Left lung (tissue), 10 donors: ENCODE results near the gene BLTP2. TPM values are rescaled to one million over a fixed set of nuclear protein-coding genes. Genes with fewer than 3 reads are reported as not detected.

Source experiments
- ATAC-seq: fragments of 200-7000 bp; cut with Tn5 transposase; one replicate; pipeline ENCODE4 v1.9.1; 2020; ENCODE audit warnings: moderate library complexity
- DNase-seq, 4 donors: peaks; one replicate each; pipeline ENCODE4 v3.0.0-alpha.2; 2013 to 2020
- H3K27ac ChIP-seq, 2 donors: fragments of 200-600 bp; sonication (generic) in 1 of 2; one replicate each; pipeline versions ENCODE4 v1.5.0 to v1.8.0; 2020 to 2021
- H3K27me3 ChIP-seq, 2 donors: fragments of 200-600 bp; sonication (generic) in 1 of 2; one replicate each; pipeline versions ENCODE4 v1.5.0 to v1.8.0; 2020 to 2021
- H3K36me3 ChIP-seq, 2 donors: fragments of 200-600 bp; sonication (generic) in 1 of 2; one replicate each; pipeline versions ENCODE4 v1.5.0 to v1.8.0; 2020 to 2021
- H3K4me1 ChIP-seq, 2 donors: fragments of 200-600 bp; one replicate each; pipeline ENCODE4 v1.8.0; 2021
- H3K4me3 ChIP-seq, 2 donors: fragments of 200-600 bp; sonication (generic) in 1 of 2; one replicate each; pipeline versions ENCODE4 v1.5.0 to v1.8.0; 2020 to 2021; ENCODE audit warnings: mild to moderate bottlenecking in 1 of 2
- H3K9me3 ChIP-seq, 2 donors: fragments of 200-600 bp; sonication (generic) in 1 of 2; one replicate each; pipeline versions ENCODE4 v1.5.0 to v1.8.0; 2020 to 2021
- CTCF ChIP-seq, 2 donors: fragments of 200-600 bp; sonication (generic) in 1 of 2; IDR thresholded peaks; one replicate each; pipeline versions ENCODE4 v1.5.0 to v1.8.0; 2021; ENCODE audit warnings: antibody characterized with exemption in 2 of 2
- intact Hi-C, 2 donors: fragments of 100-400 bp; cut with DNase I; formaldehyde crosslinking; loops; one replicate each; pipeline versions ENCODE4 v1.11.2 to v1.14.2; 2022
- polyA plus RNA-seq, 6 donors: library from polyadenylated mRNA; unstranded; fragments of 120-200 nt; gene quantifications; one replicate each; pipeline ENCODE4 v1.2.1, GENCODE V29; 2013; ENCODE audit not compliant: insufficient read length in 6 of 6
- total RNA-seq, 2 donors: library from RNA; stranded (reverse); fragmentation: NEBNext Ultra II Directional; extraction: Animal tissue kit (Norgen Biotek cat#: 25700); gene quantifications; one replicate each; pipeline ENCODE4 v1.2.1, GENCODE V29; 2021
- donor health status: DM: no; HTN: yes; CAD: no.
- donor health status: DM: no; HTN: no; CAD: no.

The BLTP2 gene
- total and polyA plus RNA-seq, 8 donors = 86.8 to 184 (median 93.1) TPM

- peaks cover 23 to 37% of the 10 kb centered on the region in 2 donors for H3K4me1 ChIP-seq
- peaks cover 10 to 70% of the 10 kb centered on the region in 2 donors for H3K36me3 ChIP-seq
- H3K27ac ChIP-seq = no peak overlapping the region
- H3K9me3 ChIP-seq = no peaks in the 10 kb centered on the region
- H3K27me3 ChIP-seq = no peaks in the 10 kb centered on the region
- no peak for TF ChIP-seq CTCF (IDR thresholded peaks at IDR 0.05)
- DNase-seq (no peak), ATAC-seq (no peak)
- intact Hi-C loops = no loop called here
- no peak overlapping the region for H3K4me3 ChIP-seq
These were observed 3.4 kb downstream of the BLTP2 start for GRCh38 chr17:28641579-28641978.

GRCh38 chr17:28635506-28635905, 9.5 kb downstream of the BLTP2 start:
- DNase-seq (no peak), ATAC-seq (no peak)
- H3K4me1 ChIP-seq = no peaks in the 10 kb centered on the region
- intact Hi-C loops = no loop called here
- H3K9me3 ChIP-seq = no peaks in the 10 kb centered on the region
- peaks cover 8 to 100% of the 10 kb centered on the region in 2 donors for H3K36me3 ChIP-seq
- H3K27me3 ChIP-seq = no peaks in the 10 kb centered on the region
- no peak overlapping the region for H3K4me3 ChIP-seq
- TF ChIP-seq CTCF (IDR thresholded peaks at IDR 0.05) = no peak
- no peak overlapping the region for H3K27ac ChIP-seq

- no peak overlapping the region for H3K27ac ChIP-seq
- H3K4me1 ChIP-seq = no peaks in the 10 kb centered on the region
- intact Hi-C loops = no loop called here
- ATAC-seq (no peak), DNase-seq (no peak)
- H3K36me3 ChIP-seq = peaks cover 8 to 100% of the 10 kb centered on the region in 2 donors
- H3K27me3 ChIP-seq = no peaks in the 10 kb centered on the region
- TF ChIP-seq CTCF (IDR thresholded peaks at IDR 0.05) = no peak
- no peak overlapping the region for H3K4me3 ChIP-seq
- no peaks in the 10 kb centered on the region for H3K9me3 ChIP-seq
These were observed 10.6 kb downstream of the BLTP2 start for GRCh38 chr17:28634206-28634865.

- no peak for TF ChIP-seq CTCF (IDR thresholded peaks at IDR 0.05)
These were observed 18.1 kb downstream of the BLTP2 start for GRCh38 chr17:28626818-28627217.

GRCh38 chr17:28624148-28624547, 20.8 kb downstream of the BLTP2 start:
- Histone ChIP-seq H3K27ac (no peak overlapping the region), H3K9me3 (no peaks in the 10 kb centered on the region), H3K4me3 (no peak overlapping the region), H3K4me1 (no peaks in the 10 kb centered on the region), H3K27me3 (no peaks in the 10 kb centered on the region), H3K36me3 (peaks cover 4 to 100% of the 10 kb centered on the region in 2 donors)
- DNase-seq = no peak
- TF ChIP-seq CTCF (IDR thresholded peaks at IDR 0.05) = no peak
- no peak for ATAC-seq
- intact Hi-C loops = no loop called here

More at GRCh38 chr17:28626818-28627217, 18.1 kb downstream of the BLTP2 start:
- H3K9me3 ChIP-seq = no peaks in the 10 kb centered on the region
- no peaks in the 10 kb centered on the region for H3K27me3 ChIP-seq
- H3K4me1 ChIP-seq = no peaks in the 10 kb centered on the region
- peaks cover 0 to 100% of the 10 kb centered on the region in 2 donors for H3K36me3 ChIP-seq
- no peak for ATAC-seq
- H3K27ac ChIP-seq = no peak overlapping the region
- H3K4me3 ChIP-seq = no peak overlapping the region
- intact Hi-C loops = no loop called here
- DNase-seq = no peak
